HEK293 (cell line): ENCODE results near the gene MARK4.

Experiments used
- CTCF ChIA-PET: fragments of 350-600 bp; formaldehyde crosslinking; extraction: SDS; loops from one replicate; lab custom pipeline; 2021; ENCODE audit warnings: antibody characterized with exemption; lab: Yijun Ruan, JAX
- POLR2A ChIA-PET: fragments of 300-600 bp; formaldehyde crosslinking; extraction: SDS; loops from one replicate; lab custom pipeline; 2020; ENCODE audit warnings: antibody characterized with exemption, inconsistent platforms; lab: Yijun Ruan, JAX
- H3K27ac ChIP-seq: fragments of 200-500 bp; sonication (Bioruptor generic); 2 replicates; pipeline ENCODE4 v1.5.1; 2014; ENCODE audit warnings: low read depth, low read length, control low read depth, inconsistent platforms; ENCODE audit errors: extremely low read depth
- H3K36me3 ChIP-seq, 2 experiments: fragments of 200-500 bp in 1 of 2; sonication (Bioruptor generic) in 1 of 2; 1 replicate in 1 of 2; 2 replicates in 1 of 2; pipeline ENCODE4 v1.5.1; 2014 to 2017; ENCODE audit warnings: inconsistent platforms in 2 of 2, low read length in 2 of 2; ENCODE audit not compliant: control insufficient read depth in 2 of 2, insufficient read depth in 1 of 2
- H3K4me1 ChIP-seq: fragments of 200-500 bp; sonication (Bioruptor generic); 2 replicates; pipeline ENCODE4 v1.5.1; 2014; ENCODE audit warnings: mild to moderate bottlenecking, low read length, inconsistent platforms; ENCODE audit not compliant: control insufficient read depth, insufficient read depth
- H3K4me3 ChIP-seq: 2 replicates; pipeline ENCODE4 v1.5.1; 2011; ENCODE audit warnings: low read depth, mild to moderate bottlenecking, control low read depth, low read length, moderate library complexity
- H3K9me3 ChIP-seq: fragments of 200-500 bp; sonication (Bioruptor generic); 2 replicates; pipeline ENCODE4 v1.5.1; 2014; ENCODE audit warnings: low read depth, low read length, inconsistent platforms; ENCODE audit not compliant: control insufficient read depth, insufficient read depth
- EGR2 ChIP-seq: fragments of 450-650 bp; formaldehyde crosslinking; IDR thresholded peaks from 2 replicates; pipeline ENCODE4 v1.5.1; 2016; ENCODE audit warnings: low read depth, missing biosample characterization, missing genetic modification characterization
- IKZF3 ChIP-seq: fragments of 450-650 bp; IDR thresholded peaks from 2 replicates; pipeline ENCODE4 v1.5.0; 2018; ENCODE audit warnings: missing biosample characterization, mild to moderate bottlenecking, missing genetic modification characterization, moderate library complexity
- INSM2 ChIP-seq: fragments of 450-650 bp; formaldehyde crosslinking; IDR thresholded peaks from 2 replicates; pipeline ENCODE4 v1.5.1; 2016; ENCODE audit warnings: missing biosample characterization, missing genetic modification characterization
- PRDM2 ChIP-seq: fragments of 450-650 bp; formaldehyde crosslinking; IDR thresholded peaks from 2 replicates; pipeline ENCODE4 v1.5.1; 2016; ENCODE audit warnings: missing biosample characterization, missing genetic modification characterization, borderline replicate concordance
- SP7 ChIP-seq: fragments of 450-650 bp; formaldehyde crosslinking; IDR thresholded peaks from 2 replicates; pipeline ENCODE4 v1.5.1; 2016; ENCODE audit warnings: missing biosample characterization, missing genetic modification characterization
- ZBTB44 ChIP-seq: fragments of 450-650 bp; IDR thresholded peaks from 2 replicates; pipeline ENCODE4 v1.5.1; 2018; ENCODE audit warnings: missing biosample characterization, mild to moderate bottlenecking, missing genetic modification characterization
- ZNF16 ChIP-seq: fragments of 450-650 bp; formaldehyde crosslinking; IDR thresholded peaks from 2 replicates; pipeline ENCODE4 v1.5.1; 2016; ENCODE audit warnings: low read depth, missing biosample characterization, missing genetic modification characterization
- ZNF214 ChIP-seq: fragments of 450-650 bp; formaldehyde crosslinking; IDR thresholded peaks from 2 replicates; pipeline ENCODE4 v1.5.1; 2017; ENCODE audit warnings: missing biosample characterization, mild to moderate bottlenecking, missing genetic modification characterization, borderline replicate concordance
- ZNF24 ChIP-seq: fragments of 450-650 bp; formaldehyde crosslinking; IDR thresholded peaks from 2 replicates; pipeline ENCODE4 v1.5.1; 2016; ENCODE audit warnings: missing biosample characterization, missing genetic modification characterization
- ZNF302 ChIP-seq: fragments of 450-650 bp; formaldehyde crosslinking; IDR thresholded peaks from 2 replicates; pipeline ENCODE4 v1.5.1; 2016; ENCODE audit warnings: missing biosample characterization, missing genetic modification characterization, low read depth
- ZNF311 ChIP-seq: fragments of 450-650 bp; formaldehyde crosslinking; IDR thresholded peaks from 2 replicates; pipeline ENCODE4 v1.5.1; 2017; ENCODE audit warnings: missing biosample characterization, missing genetic modification characterization, borderline replicate concordance
- ZNF350 ChIP-seq: fragments of 450-650 bp; formaldehyde crosslinking; IDR thresholded peaks from 2 replicates; pipeline ENCODE4 v1.5.0; 2017; ENCODE audit warnings: missing biosample characterization, mild to moderate bottlenecking, missing genetic modification characterization
- ZNF621 ChIP-seq: fragments of 450-650 bp; formaldehyde crosslinking; IDR thresholded peaks from 2 replicates; pipeline ENCODE4 v1.5.1; 2017; ENCODE audit warnings: missing biosample characterization, missing genetic modification characterization
- ZNF677 ChIP-seq: fragments of 450-650 bp; IDR thresholded peaks from 2 replicates; pipeline ENCODE4 v1.5.0; 2018; ENCODE audit warnings: missing biosample characterization, mild to moderate bottlenecking, missing genetic modification characterization, moderate library complexity
- ZNF704 ChIP-seq: fragments of 450-650 bp; formaldehyde crosslinking; IDR thresholded peaks from 2 replicates; pipeline ENCODE4 v1.5.1; 2016; ENCODE audit warnings: missing biosample characterization, missing genetic modification characterization

Gene MARK4

GRCh38 chr19:45216667-45217066, 34.4 kb upstream of the MARK4 start:
- H3K27ac ChIP-seq, result no peak overlapping the region
- ChIA-PET CTCF (interaction anchor here (0.7 to 0.9 kb wide), 3 partner anchors 17 to 85 kb away, joined by 3 to 6 read pairs (median 4); no protein-coding TSS in a partner anchor), POLR2A (no interaction called here)
- H3K4me3 ChIP-seq, result no peak overlapping the region
- H3K4me1 ChIP-seq, result no peaks in the 10 kb centered on the region
- no peaks in the 10 kb centered on the region for H3K36me3 ChIP-seq
- no peak for TF ChIP-seq INSM2 (tag by site-specific recombination)
- TF ChIP-seq ZNF311 (tag by site-specific recombination), result no peak
- no peak for TF ChIP-seq SP7 (tag by site-specific recombination)
- no peak for TF ChIP-seq ZNF677 (tag by site-specific recombination)
- no peak for TF ChIP-seq ZNF350 (tag by site-specific recombination)
- TF ChIP-seq PRDM2 (tag by site-specific recombination), result no peak
- TF ChIP-seq ZNF302, result no peak
- no peak for TF ChIP-seq ZNF16 (tag by site-specific recombination)
- TF ChIP-seq EGR2 (tag by site-specific recombination), result no peak
- no peak for TF ChIP-seq IKZF3 (tag by site-specific recombination)
- TF ChIP-seq ZNF621 (tag by site-specific recombination), result no peak
- no peak for TF ChIP-seq ZNF214 (tag by site-specific recombination)
- TF ChIP-seq ZNF704, result no peak
- no peak for TF ChIP-seq ZBTB44
- TF ChIP-seq ZNF24 (tag by site-specific recombination), result no peak
- no peaks in the 10 kb centered on the region for H3K9me3 ChIP-seq
